ENCODE data around the gene COBLL1. TPM values are rescaled to one million over a fixed set of nuclear protein-coding genes. Genes with fewer than 3 reads are reported as not detected.
"Not testable (repeated sequence)": the region's sequence is repeated elsewhere in the genome, so short reads cannot be mapped to it uniquely, and the experiment has no call there.

COBLL1 gene
- total RNA-seq, 2 experiments from 2014 or later = 0.28 to 0.45 TPM

GRCh38 chr2:164869420-164869772, 27.8 kb upstream of the COBLL1 start:
- Mint-ChIP-seq H3K9me3 (no peaks in the 10 kb centered on the region), H3K36me3 (no peaks in the 10 kb centered on the region), H3K4me1 (no peaks in the 10 kb centered on the region), H3K4me3 (no peak overlapping the region), H3K27ac (no peak overlapping the region), H3K27me3 (no peaks in the 10 kb centered on the region)
- DNase-seq = no peak

- no peaks in the 10 kb centered on the region for H3K4me1 Mint-ChIP-seq
- no peaks in the 10 kb centered on the region for H3K27me3 Mint-ChIP-seq
- no peak for DNase-seq
- no peaks in the 10 kb centered on the region for H3K36me3 Mint-ChIP-seq
- no peak overlapping the region for H3K4me3 Mint-ChIP-seq
- H3K27ac Mint-ChIP-seq = no peak overlapping the region
- no peaks in the 10 kb centered on the region for H3K9me3 Mint-ChIP-seq
These were observed 27.2 kb upstream of the COBLL1 start for GRCh38 chr2:164868563-164869419.

- H3K4me1 Mint-ChIP-seq = no peaks in the 10 kb centered on the region
- no peak overlapping the region for H3K4me3 Mint-ChIP-seq
- H3K36me3 Mint-ChIP-seq = no peaks in the 10 kb centered on the region
- DNase-seq = no peak
- H3K9me3 Mint-ChIP-seq = no peaks in the 10 kb centered on the region
- H3K27me3 Mint-ChIP-seq = no peaks in the 10 kb centered on the region
- no peak overlapping the region for H3K27ac Mint-ChIP-seq
These were observed 26.3 kb upstream of the COBLL1 start for GRCh38 chr2:164867779-164868397.

- H3K4me3 Mint-ChIP-seq, H3K27ac Mint-ChIP-seq, H3K36me3 Mint-ChIP-seq, H3K9me3 Mint-ChIP-seq, H3K27me3 Mint-ChIP-seq, DNase-seq, H3K4me1 Mint-ChIP-seq: not testable (repeated sequence)
These were observed 24.8 kb upstream of the COBLL1 start for GRCh38 chr2:164866381-164866780.

GRCh38 chr2:164860694-164861042, 19.0 kb upstream of the COBLL1 start:
- no peaks in the 10 kb centered on the region for H3K9me3 Mint-ChIP-seq
- no peak overlapping the region for H3K4me3 Mint-ChIP-seq
- no peaks in the 10 kb centered on the region for H3K36me3 Mint-ChIP-seq
- no peak overlapping the region for H3K27ac Mint-ChIP-seq
- no peaks in the 10 kb centered on the region for H3K4me1 Mint-ChIP-seq
- no peak for DNase-seq
- peaks cover 3% of the 10 kb centered on the region for H3K27me3 Mint-ChIP-seq

GRCh38 chr2:164859906-164860693, 18.5 kb upstream of the COBLL1 start:
- not testable (repeated sequence) for H3K9me3 Mint-ChIP-seq, H3K27me3 Mint-ChIP-seq, H3K4me3 Mint-ChIP-seq, H3K4me1 Mint-ChIP-seq, DNase-seq, H3K27ac Mint-ChIP-seq, H3K36me3 Mint-ChIP-seq

- Mint-ChIP-seq H3K9me3 (no peaks in the 10 kb centered on the region), H3K36me3 (no peaks in the 10 kb centered on the region), H3K4me3 (no peak overlapping the region), H3K27ac (no peak overlapping the region), H3K27me3 (peaks cover 3% of the 10 kb centered on the region), H3K4me1 (no peaks in the 10 kb centered on the region)
- no peak for DNase-seq
These were observed 17.7 kb upstream of the COBLL1 start for GRCh38 chr2:164859251-164859818.

- H3K4me1 Mint-ChIP-seq = no peaks in the 10 kb centered on the region
- no peak overlapping the region for H3K27ac Mint-ChIP-seq
- H3K9me3 Mint-ChIP-seq = no peaks in the 10 kb centered on the region
- no peak for DNase-seq
- H3K27me3 Mint-ChIP-seq = peaks cover 21% of the 10 kb centered on the region
- no peak overlapping the region for H3K4me3 Mint-ChIP-seq
- no peaks in the 10 kb centered on the region for H3K36me3 Mint-ChIP-seq
These were observed 10.5 kb upstream of the COBLL1 start for GRCh38 chr2:164852086-164852485.

GRCh38 chr2:164850235-164850634, 8.6 kb upstream of the COBLL1 start:
- H3K9me3 Mint-ChIP-seq = no peaks in the 10 kb centered on the region
- no peak overlapping the region for H3K27ac Mint-ChIP-seq
- H3K4me1 Mint-ChIP-seq = no peaks in the 10 kb centered on the region
- DNase-seq = no peak
- H3K36me3 Mint-ChIP-seq = no peaks in the 10 kb centered on the region
- no peak overlapping the region for H3K4me3 Mint-ChIP-seq
- peaks cover 18% of the 10 kb centered on the region for H3K27me3 Mint-ChIP-seq

- H3K4me1 Mint-ChIP-seq = no peaks in the 10 kb centered on the region
- H3K4me3 Mint-ChIP-seq = no peak overlapping the region
- no peak overlapping the region for H3K27ac Mint-ChIP-seq
- no peaks in the 10 kb centered on the region for H3K9me3 Mint-ChIP-seq
- no peaks in the 10 kb centered on the region for H3K36me3 Mint-ChIP-seq
- no peak for DNase-seq
- peaks cover 23% of the 10 kb centered on the region for H3K27me3 Mint-ChIP-seq
These were observed 7.9 kb upstream of the COBLL1 start for GRCh38 chr2:164849506-164849905.

- H3K4me3 Mint-ChIP-seq = no peak overlapping the region
- H3K9me3 Mint-ChIP-seq = no peaks in the 10 kb centered on the region
- no peaks in the 10 kb centered on the region for H3K36me3 Mint-ChIP-seq
- no peak overlapping the region for H3K27ac Mint-ChIP-seq
- H3K4me1 Mint-ChIP-seq = no peaks in the 10 kb centered on the region
- H3K27me3 Mint-ChIP-seq = peaks cover 34% of the 10 kb centered on the region
- DNase-seq = no peak
These were observed 6.5 kb upstream of the COBLL1 start for GRCh38 chr2:164847981-164848741.

- Mint-ChIP-seq H3K9me3 (no peaks in the 10 kb centered on the region), H3K36me3 (no peaks in the 10 kb centered on the region)
These were observed 5.7 kb upstream of the COBLL1 start for GRCh38 chr2:164847291-164847690.

GRCh38 chr2:164846276-164846675, 4.7 kb upstream of the COBLL1 start:
- H3K27me3 Mint-ChIP-seq = peaks cover 39% of the 10 kb centered on the region

More at GRCh38 chr2:164847291-164847690, 5.7 kb upstream of the COBLL1 start:
- H3K27ac Mint-ChIP-seq = no peak overlapping the region
- H3K27me3 Mint-ChIP-seq = peaks cover 36% of the 10 kb centered on the region
- no peak for DNase-seq
- H3K4me3 Mint-ChIP-seq = no peak overlapping the region
- no peaks in the 10 kb centered on the region for H3K4me1 Mint-ChIP-seq

GRCh38 chr2:164843346-164843911, 1.8 kb upstream of the COBLL1 start:
- no peak overlapping the region for H3K4me3 Mint-ChIP-seq

More at GRCh38 chr2:164846276-164846675, 4.7 kb upstream of the COBLL1 start:
- Mint-ChIP-seq H3K4me3 (no peak overlapping the region), H3K27ac (no peak overlapping the region), H3K9me3 (no peaks in the 10 kb centered on the region), H3K36me3 (no peaks in the 10 kb centered on the region), H3K4me1 (no peaks in the 10 kb centered on the region)
- DNase-seq = no peak

More at GRCh38 chr2:164843346-164843911, 1.8 kb upstream of the COBLL1 start:
- Mint-ChIP-seq H3K27ac (no peak overlapping the region), H3K9me3 (no peaks in the 10 kb centered on the region), H3K4me1 (peaks cover 7% of the 10 kb centered on the region), H3K36me3 (no peaks in the 10 kb centered on the region), H3K27me3 (peaks cover 47% of the 10 kb centered on the region)
- no peak for DNase-seq
